HPDE6-E6E7 (cell line): Measurements from ENCODE around the gene REX1BD.

Experiments used
- DNase-seq: peaks from one replicate; pipeline ENCODE4 v3.0.0; 2011; ENCODE audit warnings: missing footprints; ENCODE audit errors: extremely low spot score

REX1BD gene

DNA sequence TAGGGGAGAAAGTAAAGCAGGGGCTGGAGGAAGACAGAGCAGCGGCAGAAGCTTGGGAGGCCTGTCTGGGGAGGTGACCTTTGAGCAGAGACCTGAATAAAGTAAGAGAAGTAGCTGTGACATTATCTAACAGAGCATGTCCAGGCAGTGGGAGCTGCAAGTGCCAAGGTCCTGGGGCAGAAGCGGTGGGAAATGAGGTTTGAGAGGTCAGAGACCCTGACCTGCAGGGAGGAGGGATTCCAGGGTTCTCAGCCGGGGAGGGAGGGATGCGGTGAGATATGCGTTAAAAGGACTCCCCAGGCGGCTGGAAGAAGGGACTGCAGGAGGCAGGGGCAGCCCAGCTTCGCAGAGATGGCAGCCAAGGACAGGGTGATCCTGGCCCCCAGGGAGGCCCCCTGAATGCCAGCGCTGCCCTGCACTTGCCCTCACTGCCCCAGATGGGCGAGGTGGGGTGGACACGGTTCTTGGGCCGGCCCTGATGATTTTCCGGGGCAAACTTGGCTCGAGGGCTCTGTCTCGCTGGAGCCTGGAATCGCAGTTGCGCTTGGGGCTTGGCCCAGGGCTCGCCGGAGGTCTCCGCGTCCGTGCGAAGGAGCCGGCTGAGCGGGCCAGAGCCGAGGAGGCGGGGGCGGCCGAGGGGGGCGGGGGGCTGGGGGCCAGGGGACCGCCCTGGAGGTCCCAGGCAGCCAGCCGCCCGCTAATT is 14.8 kb downstream of the REX1BD start:
- no peak for DNase-seq

DNA sequence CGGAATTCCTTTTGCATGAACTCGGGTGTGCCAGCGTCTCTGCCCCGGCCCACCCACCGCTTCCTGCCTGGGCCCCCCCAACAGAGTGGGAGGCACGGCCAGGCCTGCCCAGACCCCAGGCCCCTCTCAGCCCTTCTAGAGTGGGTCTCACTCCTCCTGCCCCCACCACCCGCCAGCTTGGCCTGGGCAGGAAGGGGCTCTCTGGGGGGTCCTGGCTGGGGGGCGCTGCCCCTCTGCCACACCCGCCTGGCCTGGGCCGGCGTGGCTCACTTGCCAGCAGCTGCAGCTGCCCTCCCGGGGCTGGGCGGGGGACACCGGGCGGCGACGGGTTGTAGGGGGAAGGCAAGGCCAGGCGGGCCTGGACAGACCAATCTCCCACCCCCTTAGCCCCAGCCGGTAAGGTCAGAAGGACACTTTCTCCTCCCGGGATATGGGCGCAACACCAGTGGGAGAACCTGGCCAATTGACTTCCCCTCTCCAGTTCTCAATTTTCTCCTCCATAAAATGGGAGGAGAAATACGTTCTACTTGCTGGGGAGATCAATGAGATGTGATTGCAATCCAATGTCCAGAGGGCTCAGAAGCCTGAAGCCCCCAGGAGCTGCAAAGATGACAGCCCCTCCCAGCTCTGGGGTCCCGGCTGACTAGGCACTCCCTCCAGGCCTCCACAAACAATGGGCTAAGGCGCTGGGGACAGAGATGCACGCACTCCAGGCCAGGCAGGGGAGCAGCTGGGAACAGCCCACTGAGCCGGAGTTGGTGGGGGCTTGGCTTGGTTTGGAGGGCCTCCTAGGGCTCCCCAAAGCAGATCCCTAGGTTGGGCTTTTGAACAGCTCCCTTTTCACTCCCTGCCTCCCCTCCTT is 15.6 kb downstream of the REX1BD start:
- DNase-seq, result no peak

DNA sequence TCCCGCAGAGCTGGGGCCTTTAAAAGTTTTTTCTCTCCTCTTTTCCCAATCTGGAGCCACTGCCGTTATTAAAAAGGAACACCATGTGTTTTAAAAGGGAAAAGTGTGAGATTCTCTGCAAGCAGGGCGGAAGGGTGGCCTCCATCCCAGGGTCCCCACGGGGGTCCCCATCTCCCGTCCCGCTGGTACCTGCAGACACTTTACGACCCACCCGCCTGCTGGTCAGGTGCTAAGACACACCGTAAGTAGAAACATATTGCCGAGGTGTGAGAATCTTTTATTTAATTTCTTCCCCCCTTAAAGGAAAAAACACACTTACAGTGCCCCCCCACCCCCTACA is 16.2 kb downstream of the REX1BD start:
- no peak for DNase-seq

DNA sequence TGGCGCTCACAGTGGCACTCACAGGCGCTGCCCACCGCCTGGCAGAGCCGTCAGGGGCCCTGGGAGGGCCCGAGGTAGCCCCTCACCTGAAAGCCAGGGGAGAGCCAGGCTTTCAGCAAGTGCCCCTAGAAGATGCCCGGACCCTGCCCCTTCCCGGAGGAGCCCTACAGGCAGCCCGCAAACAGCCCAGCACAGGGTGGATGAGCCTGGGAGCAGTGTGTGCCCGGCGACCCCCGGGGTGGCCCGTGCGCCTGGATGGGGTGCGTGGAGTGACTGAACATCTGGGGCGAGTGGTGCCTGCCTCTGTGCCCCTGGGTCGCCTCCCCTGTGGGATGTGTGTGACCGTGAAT is 16.6 kb downstream of the REX1BD start:
- no peak for DNase-seq

DNA sequence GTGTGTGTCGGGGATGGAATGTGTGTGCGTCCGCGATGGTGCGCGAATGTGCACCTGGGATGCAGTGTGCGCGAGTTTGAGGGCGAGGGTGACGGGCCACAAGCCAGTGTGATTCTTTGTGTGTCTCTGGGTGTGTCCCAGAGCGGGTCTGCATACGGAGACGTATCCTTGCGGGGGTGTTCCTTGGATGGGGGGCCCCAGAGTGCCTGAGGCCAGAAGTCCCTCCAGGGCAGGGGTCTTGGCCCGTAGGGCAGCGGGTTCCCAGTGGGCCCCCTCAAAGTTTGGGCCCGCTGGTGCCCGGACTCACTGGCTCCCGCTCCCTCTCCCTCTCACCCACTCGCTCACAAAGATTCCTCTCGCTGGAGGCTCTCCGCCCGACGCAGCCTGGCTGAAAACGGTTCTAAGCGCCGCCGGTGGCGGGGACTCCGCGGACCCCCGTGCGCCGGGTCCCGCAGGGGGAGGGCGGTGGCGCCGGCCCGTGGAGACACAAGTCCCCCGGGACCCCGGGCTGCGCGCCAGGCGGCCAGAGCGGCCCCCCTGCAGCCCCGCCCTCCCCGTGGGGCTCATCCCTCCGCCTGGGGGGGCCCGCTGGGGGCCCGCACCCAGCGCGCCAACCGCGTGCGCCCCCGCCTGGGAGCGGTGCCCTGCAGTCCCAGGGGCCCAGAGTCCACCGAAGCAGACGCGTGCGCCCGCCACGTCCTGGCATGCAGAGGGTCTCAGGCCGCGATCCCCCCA is 17.1 kb downstream of the REX1BD start:
- DNase-seq, result no peak

DNA sequence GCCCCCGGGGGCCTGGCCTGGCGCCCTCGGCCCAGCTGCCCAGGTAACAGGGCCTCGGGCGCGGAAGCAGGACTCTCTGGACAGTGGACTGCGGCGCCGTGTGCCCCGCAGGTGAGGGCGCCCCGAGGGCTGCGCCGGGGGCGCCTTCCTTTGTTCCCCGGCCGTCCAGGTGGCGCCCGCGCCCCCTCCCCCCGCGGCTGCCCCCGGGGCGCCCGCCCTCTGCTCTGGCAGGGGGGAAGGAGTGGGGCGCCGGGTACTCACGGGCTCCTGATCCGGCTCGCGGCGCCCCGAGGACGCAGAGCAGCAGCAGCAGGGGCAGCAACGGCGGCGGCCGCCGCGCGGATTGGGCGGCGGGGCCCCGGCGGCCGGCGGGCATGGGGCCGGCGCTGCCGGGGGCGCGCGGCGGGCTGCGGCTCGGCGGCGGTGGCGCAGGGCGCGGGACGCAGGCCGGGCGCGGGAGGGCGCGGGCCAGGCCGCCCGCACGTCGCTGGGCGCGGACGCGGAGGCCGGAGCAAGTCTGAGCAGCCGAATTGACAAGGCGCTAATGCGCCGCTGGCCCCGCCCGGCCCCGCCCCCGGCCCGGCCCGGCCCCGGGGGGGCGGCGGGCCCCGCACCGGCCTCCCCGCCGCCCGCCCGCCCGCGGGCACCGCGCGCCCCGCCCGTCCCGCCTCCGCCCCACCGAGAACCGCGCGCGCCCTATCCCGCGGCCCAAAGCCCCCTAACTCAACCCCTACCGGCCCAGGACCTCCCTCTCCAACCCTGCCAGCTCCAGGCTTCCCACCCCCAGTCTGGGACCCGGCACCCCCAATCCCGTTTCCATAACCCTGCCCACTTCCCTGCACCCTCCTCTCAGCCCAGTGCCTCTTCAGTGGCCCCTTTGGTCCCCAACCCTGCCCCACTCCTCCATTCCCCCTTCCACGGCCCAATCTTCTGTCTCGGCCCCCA is 18.0 kb downstream of the REX1BD start, which contains the start of gene CRLF1:
Gene CRLF1, minus strand, starts transcription at position 519 of the 945 bp plus-strand sequence. Its CDS starts 143 bp downstream, at position 376.
- DNase-seq, result no peak

DNA sequence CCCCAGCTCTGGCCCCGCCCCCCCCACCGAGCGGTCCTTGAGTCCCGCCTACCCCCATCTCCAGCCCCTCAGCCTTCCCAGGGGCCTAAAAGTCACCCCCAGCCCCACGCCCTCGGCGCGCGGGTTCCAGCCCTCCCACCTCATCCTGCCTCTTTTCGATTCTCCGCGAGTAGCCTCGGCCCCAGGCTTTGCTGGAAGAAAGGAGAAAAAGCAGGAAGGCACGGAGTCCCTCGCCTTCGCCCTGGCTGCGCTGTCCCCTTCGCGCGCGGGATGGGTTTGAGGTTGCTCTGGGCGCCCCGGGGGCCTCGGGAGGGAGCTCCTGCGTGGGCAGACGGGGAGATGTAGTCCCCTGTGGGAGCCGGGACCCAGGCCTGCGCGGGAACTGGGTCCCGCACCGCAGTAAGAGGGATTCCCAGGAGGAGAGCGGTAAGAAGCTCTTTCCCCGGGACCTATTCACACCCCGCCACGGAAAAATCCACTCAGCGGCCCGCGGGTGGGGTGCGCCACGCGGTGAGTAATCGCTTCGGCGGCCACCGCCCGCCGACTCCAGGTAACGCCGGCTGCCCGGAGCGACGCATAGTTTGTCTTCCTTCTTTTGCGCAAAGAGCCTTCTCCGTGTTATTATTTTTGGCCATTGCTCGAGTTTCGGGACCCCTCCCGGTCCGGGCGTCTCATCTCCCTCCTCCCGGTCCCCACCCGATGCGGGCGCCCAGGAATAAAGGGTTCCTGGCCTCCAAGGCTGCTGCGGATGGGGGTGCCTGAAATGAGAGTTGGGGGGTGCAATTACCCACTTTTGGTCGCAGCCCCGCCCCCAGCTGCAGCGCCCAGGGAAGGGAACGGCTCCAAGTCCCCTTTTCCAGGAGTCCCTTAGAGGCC is 18.9 kb downstream of the REX1BD start:
- DNase-seq, result no peak

DNA sequence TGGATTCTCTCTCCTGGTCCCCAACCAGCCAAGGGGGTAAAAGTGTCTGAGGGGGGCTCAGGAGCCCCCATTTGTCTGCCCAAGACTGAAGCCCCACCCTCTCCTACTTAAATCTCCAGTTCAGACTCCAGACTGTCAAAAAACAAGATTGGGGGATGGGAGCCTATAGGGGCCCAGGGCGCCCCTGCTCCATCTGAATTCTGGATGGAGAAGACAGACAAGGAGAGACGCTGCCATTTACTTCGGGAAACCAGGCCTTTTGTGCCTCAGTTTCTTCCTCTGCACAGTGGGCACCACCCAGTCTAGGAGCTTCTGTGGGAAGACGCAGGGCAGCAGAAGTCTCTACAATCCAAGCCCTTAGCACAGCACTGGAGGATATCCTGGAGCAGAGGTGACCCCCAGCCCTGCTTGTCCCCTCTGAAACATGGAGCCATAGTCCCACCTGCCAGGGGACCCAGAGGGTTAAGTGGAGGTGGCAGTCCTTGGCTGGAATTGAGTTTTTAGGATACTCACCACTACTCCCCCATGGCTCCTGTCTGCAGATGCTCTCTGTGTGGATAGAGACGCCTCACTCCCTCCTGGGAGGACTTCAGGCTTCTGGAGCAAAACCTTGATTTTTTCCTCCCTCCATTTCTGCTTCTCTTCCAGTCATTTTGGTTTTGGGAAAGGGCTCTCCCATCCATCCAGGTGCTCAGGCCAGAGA is 19.7 kb downstream of the REX1BD start:
- no peak for DNase-seq

DNA sequence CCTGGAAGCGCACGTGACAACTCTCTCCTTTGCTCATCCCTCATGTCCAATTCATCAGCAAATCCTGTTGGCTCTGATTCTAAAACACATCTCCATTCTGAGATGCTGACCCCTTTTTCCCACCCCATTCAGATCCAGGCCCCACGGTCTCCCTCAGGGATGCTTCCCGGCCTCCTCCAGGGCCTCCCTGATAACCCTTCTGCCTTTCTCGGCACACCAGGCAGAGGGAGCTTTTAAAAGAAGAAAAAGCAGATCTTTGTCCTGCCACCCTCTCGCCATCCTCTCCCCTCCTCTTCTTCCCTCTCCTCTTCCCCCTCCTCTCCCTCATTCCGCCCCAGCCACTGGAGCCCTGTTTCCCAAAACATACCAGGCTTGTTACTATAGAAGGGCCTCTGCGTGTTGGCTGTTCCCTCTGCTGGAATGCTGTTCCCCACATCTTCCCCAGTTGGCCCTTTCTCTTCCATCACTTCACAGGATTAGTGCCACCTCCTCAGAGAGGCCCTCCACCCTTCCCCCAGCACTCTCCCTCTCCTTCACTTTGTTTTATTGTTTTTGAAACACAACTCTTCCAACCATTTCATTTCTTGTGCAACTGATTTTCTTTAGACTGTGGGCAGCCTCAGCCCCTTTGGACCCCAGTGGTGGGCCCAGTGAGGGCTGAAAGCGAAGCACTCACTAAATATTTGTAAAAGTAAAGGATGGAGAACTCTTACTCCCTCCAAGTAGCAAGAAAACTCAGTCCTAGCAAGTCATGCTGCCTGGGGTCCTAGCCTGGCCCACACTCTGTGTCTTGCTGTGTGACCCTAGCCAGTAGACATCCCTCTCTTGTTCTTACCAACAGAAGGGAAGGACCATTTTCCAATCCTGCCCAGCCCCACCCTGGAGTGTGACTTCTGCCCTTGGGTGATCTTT is 20.5 kb downstream of the REX1BD start:
- no peak for DNase-seq

DNA sequence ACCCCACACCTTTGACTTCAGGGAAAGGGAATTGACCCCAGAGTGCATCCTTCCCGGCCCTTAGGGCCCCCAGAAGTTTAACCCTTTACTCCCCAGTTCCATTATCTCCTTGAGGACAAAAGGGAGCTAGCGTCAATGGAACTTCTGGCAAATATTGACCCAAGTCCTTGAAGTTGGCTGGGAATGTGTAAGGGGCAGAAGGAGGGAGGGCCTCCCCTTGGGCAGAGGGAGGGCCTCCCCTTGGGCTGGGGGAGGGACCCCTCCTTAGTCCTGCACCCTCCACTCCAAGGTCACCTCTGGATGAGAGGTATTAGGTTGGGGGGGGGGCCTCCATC is 21.1 kb downstream of the REX1BD start:
- DNase-seq, result no peak

DNA sequence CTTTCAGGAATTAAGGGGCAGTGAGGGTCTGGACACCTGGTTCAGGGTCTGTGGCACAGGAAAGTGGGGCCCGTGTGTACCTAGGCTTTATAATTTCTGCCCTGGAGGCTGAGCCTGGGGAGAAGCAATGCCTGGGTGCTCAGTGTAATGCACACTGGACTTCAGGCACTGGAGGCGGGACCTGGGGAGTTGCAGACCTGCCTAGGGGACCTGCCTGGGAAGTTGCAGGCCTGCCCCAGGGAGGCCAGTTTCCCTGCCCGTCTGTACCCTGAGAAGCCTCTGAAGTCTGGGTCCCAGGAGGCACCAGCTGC is 21.6 kb downstream of the REX1BD start:
- DNase-seq, result no peak

DNA sequence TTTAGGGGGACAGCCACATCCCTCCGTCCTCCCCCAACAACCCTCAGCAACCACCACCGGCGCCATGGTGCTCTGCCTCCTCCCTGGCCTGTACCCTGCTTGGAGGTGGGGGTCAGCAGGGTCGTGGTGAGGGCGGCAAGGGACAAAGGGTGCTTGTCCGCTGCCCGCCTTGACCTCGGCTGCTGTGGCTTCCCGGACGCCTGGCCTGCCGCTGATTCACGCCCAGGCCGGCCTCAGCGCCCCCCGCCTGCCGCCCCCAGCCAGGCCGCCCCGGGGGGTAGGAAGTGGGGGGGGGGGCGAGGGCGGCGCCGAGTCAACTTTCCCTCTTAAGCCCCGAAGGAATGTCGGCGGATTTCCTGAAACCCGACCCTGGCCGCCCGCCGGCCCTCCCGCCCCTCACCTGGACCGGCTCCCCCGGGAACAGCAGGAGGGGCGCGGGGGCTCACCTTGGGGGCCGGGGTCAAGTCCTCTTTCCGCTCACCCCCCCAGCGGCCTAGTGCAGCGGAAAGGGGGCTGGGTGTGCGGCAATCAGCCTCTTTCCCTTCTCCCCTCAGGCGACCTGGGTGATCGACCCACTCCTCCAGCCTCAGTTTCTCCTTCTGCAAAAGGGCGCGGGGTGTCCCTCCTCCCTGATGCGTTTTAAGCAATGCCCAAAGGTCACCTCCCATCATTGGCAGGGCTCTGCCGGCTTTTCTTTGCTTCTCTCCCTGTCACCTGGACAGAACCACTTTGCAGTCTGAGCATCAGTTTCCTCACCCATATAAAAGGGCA is 22.1 kb downstream of the REX1BD start:
- no peak for DNase-seq

DNA sequence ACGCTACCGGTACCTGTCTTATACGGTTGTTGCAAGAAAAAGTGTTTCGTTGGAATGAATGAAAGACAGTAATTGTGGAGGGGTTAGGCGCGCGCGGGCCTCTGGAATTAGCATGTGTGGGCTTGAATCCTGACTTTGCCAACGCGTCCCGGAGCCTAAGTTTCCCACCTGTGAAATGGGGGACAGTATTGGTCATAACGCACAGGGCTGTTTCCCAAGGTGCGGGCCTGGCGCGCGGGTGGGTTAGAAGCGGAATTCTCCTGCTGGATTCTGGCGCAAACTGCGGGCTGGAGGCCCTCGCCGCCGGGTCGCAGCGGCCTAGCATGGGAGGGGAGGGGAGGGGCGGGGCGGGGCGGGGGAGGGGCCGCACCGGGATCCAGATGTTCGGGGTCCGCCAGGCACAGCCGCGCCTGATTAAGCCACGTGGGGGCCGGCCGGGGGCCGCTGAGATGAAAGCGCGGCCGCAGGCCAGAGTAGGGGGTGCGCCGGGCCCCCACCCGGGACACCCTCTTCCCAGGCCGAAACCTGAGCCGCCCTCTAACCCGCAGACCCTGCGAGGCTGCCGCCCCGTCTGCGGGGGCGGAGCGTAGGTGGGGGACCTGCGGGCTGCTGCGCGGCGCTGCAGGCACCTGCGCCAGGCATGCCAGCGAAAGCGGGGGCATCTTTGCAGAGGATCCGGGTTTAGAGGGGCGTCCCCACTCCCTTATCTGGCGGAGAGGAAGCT is 22.9 kb downstream of the REX1BD start:
- no peak for DNase-seq

DNA sequence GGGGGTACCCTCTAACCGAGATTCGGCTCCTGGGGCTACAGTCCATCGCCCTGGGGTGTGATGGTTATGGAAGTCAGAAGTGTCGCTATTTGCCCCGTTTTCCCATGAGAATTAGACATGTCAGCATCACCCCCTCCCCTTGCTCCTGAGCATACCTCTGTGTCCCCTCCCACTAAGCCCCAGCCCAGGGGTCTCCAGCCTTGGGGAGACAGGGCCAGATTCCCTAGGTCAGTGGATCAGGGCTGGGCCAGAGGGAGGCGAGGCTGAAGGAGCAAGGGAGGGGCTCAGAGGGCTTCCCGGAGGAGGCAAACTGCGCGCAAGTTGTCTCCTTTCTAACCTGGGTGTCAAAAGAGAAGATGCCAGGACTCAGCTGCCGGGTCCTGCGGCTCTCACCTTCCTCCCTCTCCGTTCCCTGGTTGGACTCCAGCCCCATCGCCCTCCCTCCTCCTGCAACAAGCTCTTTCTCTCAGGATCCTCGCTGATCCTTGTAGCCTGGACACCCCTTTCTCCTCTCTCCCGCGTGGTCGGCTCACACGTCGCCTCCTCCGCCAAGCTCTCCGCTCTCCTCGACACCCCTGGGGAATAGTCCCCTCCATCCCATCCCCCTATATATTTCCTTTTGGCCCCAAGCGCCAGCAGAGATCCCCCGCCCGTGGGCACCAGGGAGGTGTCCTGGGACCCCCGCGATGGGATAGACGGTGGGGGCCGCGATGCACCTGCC is 23.6 kb downstream of the REX1BD start:
- DNase-seq, result no peak

DNA sequence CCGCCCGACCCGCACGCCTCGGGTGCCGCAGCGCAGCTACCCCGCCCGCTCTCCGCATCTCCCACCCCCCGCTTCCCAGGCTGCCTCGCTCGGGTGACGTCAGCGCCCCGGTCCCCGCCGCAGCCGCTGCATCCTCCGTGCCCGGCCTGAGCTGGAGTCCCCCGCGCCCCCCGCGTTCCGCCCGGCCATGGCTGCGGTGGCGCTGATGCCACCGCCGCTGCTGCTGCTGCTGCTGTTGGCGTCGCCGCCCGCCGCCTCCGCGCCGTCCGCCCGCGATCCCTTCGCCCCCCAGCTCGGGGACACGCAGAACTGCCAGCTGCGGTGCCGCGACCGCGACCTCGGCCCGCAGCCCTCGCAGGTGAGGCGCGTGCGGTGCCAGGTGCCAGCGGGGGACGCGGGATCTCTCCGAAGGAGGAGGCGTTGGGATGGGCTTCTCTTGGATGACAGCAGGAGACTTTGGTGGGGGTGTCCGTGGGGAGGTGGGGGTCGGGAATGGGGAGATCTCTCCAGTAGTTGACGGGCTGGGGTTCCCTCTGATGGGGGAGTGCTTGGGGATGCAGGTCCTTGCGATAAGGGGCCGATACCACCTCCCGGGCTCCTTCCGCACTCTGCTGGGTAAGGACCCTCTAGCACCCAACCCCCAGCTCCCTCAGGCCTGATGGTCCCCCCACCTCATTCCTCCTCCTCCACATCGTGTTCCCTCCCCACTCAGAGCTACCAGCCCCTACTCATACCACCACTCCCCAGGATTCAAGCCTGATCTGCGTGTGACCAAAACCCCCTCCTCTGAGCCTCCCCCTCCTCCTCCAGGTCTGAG is 24.4 kb downstream of the REX1BD start, which contains the start of gene TMEM59L:
Gene TMEM59L, plus strand, starts transcription at position 99 of the 817 bp plus-strand sequence. Its CDS starts 89 bp downstream, at position 188.
- no peak for DNase-seq
